SKM-1 (cell line): ENCODE data around the gene DUSP22.
"Not testable (repeated sequence)": the region's sequence is repeated elsewhere in the genome, so short reads cannot be mapped to it uniquely, and the experiment has no call there.

Source experiments
- DNase-seq: peaks from one replicate; lab custom pipeline; 2025; ENCODE audit not compliant: unreplicated experiment; lab: John Stamatoyannopoulos, UW

The DUSP22 gene

DNA sequence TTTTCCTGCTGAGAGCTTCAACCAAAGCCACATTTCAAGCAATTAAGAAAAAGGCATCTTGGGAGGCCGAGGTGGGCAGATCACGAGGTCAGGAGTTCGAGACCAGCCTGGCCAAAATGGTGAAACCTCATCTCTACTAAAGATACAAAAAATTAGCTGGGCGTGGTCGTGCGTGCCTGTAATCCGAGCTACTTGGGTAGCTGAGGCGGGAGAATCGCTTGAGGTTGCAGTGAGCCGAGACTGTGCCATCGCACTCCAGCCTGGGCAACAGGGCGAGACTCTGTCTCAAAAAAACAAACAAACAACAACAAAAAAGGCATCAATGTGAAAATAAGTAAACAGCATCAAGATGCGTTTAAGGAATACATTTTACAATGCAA is 85.3 kb downstream of the DUSP22 start:
- DNase-seq, result not testable (repeated sequence)

DNA sequence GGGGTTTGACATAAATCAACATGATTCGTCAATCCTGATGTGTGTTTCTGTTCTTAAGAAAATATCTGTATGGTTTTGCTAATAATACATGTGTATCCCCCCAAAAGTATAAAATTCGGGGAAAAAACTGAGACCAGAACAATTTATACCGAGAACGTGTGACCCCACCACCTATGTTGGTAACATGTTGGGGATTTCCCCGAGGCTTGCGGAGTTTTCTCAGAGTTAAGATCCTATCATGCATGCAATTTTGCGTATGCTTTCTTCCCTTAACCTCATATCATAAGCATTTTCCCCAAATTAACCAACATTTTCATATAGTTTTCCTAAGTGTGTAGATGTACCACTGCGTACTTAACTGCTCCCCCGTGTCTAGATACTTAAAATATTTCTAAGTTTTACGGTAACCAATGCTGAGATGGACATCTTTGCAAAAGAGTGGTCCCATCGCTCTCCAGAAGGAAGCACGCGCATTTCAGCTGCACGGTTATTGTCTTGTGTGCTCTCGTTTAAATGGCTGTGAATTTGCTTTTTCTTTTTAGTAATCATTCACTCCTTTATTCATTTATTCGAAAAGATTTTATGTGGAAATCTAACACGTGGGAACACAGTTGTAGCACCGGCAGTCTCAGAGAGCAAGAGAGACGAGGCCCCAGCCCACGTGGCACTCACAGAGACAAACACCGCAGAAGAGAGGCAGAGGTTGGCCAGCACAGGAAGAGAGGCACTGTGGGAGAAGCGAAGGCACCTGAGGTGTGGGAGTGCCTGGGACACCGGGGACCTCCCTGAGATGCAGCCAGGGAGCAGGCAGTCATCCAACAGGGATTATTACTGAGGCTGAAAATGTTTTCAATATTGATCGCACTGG is 86.0 kb downstream of the DUSP22 start:
- no peak for DNase-seq

DNA sequence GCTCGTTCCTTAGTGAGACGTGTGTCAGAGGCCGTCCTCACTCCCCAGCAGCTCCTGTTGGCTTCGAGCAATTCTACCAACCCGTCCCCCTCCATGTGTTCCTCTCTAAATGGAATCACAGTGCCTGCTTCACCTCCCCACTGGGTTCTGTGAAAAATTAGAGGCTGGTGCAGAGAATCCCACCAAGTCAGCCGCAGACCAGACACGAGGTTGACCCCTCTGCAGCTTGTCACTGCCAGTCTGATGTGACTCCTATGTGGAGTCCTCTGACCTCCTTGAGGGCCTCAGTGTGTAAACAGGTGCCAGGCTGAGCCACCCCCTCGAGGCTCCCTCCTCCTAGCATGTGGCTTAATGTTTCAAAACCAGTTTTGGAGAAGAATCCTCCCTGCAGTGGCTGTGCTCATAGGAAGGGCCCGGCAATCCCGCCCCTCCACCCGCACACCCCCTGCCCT is 86.7 kb downstream of the DUSP22 start:
- DNase-seq, result no peak

DNA sequence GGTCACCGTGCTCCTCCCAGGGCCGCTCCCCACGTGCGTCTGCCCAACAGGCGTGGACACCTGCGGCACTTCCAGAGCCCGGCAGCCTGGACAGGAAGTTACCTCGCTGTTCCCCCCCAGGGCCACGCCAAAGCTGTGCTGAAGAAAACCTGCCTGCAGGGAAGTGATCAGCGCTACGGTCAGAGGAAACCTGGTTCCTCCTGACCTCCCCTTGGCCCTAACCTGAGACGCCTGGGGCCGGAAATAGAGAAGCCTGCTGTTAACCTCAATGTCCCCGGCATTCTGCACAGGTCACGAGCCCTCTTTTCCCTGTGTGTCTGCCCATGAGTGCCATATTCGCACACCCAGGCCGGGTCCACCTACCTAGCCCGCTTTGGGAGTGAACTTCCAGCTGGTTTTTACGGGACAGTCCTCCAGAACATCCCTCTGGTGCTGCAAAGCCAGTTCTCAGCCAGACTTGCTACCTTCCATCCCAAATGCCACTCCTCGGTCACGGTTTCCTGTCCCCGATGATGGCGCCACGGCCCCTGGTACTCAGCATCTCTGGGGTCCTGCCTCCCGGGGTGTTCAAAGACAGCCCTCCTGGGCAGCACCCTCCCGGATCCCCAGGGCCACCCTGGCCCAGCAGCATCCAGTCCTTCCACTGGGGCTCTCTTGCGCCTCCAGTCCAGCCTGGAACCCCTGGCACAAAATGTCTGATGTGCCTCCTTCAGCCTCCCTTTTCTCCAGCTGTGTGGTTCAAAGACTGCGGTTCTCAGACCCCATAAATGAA is 87.3 kb downstream of the DUSP22 start:
- DNase-seq, result no peak

DNA sequence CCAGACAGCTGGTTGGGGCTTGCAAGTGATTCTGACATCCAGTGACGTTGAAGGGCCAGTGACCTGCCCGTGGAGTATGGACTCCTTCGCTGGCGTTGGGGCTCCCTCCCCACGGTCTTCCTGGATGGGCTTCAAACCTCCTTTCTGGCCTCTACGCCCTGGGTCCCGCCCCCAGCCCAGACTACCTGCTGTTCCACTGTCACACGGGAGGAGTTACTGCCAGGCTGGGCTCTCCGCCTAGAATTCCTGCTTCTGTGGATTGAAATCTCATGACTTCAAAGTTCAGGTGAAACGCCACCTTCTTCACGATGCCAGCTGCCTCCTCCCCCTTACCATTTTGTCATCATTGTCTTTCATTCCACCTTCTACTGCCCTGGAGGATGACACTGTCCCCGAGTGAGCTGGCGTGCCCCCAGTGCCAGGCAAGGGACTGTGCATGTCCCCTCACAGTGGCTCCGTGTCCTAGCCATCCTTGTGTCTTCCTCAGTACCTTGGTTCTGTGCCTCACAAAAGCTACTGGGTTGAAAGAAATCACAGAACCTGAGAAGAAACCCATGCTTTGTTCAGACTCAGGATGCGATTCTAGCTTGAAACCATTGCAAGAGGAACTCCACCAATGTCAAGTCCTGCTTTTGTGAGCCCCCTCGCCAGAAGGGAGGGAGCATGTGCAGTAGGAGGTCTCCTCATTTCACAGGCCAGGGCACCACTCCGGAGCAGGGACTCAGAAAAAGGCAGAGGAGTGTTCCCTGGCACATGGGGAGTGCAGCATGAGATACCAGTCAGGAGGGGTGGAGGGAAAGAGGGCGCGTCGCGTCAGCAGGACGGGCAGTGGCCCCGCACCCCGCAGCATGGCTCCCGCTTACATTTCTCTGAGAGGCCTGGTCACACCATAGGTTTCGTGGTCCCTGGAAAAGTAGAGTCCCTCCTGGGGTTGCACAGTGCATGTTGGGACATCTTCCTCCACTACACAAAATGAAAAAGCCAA is 88.2 kb downstream of the DUSP22 start:
- no peak for DNase-seq

DNA sequence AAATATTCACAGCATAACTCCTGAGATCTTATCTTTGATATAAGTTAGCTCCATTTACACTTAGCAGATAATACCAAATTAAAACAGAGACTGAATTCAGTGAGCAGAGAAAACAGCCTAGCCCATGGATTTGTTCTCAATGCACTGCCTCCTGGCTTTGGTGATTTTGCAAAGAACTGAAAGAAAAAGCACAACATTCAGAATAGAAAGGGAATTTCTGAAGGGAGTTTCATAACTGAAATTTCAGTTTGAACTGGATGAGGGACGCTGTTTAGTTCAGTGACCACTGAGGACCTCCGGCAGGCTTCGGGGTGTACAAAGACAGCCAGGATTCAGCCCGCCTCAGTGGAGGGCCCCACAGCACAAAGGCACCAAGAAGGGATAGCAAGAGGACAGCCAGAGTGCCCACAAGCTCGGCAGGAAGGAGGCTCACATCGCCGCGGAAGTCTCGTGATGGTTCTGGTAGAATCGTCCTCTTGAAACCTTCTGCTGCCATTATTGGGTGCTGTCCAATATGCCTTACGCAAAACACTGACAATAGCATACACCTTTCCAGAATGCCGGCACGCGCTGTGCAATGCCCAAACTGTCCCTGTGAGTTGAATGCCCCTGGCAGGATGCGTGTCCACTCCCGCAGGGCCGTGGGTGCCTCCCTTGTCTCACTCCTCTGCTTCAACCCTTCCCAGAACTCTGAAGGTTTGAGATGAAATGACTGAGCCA is 89.6 kb downstream of the DUSP22 start:
- DNase-seq, result no peak

DNA sequence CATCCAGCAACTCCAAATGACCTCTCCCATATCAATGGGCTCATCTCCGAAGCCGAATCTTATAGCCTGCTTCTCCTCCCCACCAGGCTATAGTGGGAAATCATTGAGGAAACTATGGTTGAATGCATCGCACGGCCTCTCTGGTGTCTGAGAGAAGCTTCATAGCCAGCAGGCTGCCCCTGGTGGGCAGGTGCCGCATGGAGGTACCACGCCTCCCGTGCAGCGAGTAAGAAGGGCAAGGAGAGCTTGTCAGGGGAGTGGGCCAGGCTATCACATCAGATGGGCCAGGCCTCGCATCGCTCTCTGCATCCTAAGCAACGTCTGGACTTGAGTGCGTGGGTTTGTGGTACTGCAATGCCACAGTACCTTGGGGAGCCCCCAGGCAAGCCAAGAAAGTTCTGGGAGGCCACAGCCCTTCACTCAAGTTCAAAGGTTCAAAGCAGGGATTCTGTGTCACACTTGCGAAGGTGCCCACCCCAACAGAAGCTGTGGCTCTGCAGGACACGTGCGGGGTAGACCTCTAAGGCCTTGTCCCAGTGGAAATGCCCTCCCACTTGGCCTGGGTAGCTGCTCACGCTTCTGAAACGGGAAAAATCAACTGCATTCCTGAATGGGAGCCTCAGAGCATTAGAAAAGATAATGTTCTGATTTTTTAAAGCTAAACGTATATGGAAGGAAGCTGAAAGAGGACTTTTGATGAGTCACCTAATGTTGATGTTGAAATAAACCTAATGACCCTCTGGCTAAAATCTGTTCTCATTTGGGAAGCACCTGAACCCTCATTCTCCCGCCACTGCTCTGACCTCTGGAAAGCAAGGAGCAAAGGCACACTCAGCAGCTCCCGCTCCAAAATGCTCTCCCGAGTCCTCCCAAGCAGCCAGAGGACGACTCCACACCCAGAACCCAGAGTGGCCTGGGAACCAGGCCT is 90.9 kb downstream of the DUSP22 start:
- no peak for DNase-seq

DNA sequence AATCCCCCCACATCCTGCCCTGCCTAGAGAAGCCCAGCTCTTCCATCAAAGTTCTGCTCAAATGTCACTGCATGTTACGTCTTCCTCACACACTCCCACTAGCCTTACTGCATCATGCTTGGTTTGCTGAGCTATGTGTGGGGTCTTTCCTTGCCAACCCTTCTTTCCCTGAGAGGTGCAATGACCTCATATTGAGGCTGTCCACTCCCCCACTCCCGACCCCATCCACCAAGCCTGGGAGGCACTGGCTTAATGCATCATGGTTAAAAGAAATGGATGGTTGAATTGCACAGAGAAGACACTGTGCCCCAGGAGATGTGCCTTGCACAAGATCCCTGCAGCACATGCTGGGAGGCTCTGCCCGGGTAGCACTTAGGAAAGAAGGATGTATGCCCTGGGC is 91.6 kb downstream of the DUSP22 start:
- no peak for DNase-seq

DNA sequence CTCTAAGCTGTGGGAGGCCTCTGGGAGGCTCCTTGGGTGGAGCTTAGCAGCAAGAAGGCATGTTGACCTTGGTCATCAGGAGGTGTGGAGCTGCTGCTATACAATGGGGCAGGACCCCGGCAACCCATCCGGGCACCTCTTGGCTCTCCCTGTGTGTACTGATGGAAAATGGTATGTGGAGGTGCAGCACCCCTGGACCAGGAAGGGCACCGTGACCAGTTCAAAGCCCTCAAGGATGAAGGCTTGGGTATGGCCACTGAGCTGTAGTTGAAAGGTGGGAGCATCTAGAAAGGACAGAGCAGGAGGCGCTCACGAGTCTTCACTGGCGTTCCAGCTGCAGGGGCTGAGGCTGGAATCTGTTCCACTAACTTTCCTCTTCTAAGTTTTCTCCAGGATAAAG is 92.6 kb downstream of the DUSP22 start:
- DNase-seq, result no peak

DNA sequence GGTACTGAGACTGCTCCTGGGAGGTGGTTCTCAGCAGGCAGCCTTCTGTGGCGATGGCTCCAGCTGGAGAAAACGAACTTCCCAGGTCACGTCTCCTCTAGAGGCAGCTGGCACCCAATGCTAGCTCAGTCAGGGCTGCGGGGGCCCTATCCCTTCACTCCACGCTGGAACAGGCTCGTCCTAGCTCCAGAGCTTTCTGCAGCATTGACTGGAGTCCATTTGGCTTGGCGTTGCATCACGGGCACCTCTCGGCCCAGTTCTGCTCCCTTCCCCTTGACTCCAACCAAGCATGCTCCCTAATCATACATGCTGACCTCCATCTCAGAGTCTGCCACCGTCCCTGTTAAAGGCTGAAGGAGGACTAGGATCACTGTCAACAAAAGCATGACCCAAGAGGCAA is 93.3 kb downstream of the DUSP22 start:
- DNase-seq, result no peak

DNA sequence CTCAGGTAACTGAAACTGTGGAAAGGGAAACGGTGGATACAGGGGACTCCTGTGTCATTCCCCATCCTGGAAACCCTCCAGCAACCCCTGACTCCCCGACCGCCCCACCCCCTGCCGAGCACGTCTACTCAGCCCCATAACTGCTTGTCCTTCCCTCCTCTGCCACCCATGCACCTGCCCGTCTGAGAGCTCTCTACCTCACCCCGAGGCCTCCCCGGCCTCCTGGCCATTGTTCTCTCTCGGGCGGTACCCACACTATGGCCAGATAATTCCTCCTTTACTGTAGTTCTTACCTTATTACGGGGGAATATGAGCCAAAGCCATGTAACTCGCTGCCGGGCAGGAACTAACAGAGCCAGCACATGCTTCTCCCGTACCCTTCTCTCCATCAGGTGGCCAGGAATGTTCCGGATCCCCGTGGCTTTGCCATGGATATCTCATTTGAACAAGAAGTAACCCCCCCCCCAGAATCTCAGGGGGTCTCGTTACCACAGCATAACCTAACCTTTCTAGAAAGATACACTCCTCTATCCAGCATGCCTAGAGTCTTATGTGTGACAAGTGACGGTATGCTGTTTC is 94.5 kb downstream of the DUSP22 start:
- DNase-seq, result no peak

DNA sequence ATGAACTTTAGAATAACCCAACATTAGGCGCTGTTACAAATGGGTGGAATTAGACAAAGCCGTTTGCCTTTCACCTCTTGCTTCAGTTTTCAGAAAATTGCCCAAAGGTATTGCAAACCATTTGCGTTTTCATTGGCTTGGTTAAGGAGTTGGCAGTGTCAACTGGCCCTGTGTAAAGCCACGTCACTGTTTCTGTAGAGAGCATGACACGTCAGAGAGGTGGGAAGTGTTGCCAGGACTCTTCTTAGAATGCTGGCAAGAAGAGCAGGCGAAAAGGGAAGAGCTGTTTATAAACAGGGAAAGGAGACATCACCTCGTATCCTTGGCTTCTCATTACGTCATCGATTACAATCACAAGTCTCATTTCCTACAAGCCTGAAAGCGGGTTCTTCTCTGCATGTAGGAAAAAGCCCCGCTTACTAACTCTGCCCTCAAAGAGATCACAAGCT is 95.0 kb downstream of the DUSP22 start:
- no peak for DNase-seq

DNA sequence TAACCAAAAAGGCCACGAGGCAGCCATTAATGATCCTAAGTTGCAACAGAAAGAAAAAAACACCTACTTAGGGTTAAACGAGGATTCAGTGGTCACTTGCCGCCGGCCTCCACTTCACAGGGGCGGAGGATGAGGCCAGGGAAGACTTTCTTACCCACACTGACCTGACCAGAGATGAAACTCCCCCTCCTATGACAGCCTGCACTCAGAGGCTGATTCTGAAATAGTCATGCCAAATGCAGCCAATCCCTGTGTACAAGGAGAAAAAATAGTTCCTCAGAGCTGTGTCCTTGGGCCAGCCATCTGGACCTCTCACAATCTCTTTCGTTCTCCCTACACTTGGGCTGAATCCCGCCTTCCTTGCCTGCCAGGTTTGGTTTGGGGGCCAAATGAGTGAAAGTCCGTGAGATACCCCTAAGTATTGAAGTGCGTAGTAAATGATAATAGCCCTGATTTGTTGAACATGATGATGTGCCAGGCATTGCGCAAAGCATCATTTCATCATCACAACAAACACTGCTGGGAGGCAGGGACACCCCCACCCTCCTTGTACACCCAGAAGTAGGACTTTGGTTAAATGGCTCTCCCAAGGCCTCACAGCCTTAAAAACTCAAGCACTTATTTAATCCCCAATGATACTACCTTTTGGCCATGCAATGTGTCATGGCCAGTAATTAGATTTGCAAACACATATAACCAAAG is 96.1 kb downstream of the DUSP22 start:
- no peak for DNase-seq

DNA sequence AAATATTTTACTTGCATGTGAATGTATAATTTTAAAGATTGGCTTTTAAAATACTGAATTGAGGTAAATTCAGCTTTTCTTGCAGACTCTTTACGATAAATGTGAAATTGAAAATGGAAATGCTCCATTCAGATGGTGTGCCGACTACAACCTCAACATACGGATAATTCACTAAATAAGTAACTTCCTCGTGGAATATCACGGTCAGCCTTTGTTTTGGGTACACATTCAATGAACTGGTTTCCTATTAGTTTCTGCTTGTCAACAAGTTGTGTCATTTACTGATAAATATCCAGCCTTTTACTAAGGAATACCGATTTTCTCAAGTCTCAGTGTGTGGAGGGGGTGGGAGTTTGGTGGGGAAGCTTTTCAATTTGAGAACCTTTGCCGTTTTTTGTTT is 96.9 kb downstream of the DUSP22 start:
- no peak for DNase-seq

DNA sequence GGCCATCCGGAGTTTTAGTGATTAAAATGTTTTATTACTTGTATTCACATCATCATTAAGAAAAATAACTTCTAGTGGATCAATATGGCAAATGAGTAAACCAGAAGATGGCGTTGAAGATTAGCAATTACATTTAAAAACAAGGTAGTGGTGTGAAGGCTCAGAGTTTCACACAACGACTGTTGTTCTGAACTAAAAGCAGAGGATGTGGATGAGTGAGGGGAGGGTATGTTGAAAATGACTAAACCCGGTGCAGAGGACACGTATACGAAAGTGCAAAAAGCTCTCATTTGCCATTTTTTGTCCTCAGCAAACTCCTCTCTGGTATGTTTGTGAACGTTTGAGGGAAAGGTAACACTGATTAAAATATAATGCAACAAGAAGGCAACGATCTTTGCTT is 97.3 kb downstream of the DUSP22 start:
- no peak for DNase-seq

DNA sequence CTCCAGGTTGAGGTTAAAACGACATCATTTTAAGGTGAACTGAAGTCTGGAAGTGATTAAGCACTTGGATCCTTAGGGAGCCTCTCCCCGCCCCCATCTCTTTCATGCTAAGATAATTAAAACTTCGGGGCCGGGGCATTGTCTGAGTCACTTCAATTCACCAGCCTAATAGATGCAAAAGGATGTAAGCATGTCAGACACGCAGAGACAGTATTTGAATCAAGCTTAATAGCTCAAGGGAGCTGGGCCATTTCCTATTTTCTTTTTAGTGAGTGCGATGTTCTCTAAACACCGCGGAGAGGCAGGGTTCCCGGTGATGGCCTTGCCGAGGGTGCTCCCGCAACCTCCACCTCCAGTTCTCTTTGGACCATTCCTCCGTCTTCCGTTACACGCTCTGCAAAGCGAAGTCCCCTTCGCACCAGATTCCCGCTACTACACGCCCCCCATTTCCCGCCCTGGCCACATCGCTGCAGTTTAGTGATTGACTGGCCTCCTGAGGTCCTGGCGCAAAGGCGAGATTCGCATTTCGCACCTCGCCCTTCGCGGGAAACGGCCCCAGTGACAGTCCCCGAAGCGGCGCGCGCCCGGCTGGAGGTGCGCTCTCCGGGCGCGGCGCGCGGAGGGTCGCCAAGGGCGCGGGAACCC is 98.7 kb downstream of the DUSP22 start:
- DNase-seq, result no peak

DNA sequence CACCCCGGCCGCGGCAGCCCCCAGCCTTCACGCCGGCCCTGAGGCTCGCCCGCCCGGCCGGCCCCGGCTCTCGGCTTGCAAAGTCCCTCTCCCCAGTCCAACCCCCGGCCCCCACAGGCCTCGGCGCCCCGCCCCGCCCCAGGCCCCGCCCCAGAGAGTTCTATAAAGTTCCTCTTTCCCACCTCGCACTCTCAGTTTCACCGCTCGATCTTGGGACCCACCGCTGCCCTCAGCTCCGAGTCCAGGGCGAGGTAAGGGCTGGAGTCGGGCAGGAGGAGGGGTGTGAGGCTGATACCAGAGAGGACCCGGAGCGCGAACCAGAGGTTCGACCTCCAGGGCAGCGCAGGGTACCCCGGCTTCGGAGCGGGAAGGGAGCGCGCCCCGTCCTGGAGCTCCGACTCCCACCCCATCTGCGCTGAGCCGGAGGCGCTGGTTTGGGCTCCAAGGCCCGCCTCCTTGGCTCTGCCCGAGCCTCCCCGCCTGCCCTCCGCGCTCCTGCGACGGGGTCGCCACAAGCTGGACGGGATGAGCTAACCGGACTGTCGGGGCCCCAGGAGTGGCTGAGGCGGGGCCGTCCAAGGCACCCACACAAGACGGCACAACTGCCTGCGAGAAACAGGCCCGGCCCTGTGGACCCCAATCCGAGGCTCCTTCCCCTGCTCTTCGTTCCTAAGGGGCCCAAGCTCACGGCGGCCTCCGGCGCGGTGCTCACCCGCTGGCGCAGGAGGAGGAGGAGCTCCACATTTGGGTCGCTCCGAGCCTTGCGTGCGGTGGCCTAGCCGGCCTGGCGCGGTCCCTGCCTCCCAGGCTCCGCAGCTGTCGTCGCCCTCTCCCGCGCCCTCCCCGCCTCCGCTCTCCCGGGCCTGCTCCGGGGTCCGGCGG is 99.5 kb downstream of the DUSP22 start, which contains the start of gene IRF4:
IRF4 (plus strand) TSS at position 194 of the 882 bp plus-strand sequence. CDS start 1,401 bp downstream, outside the sequence.
- no peak for DNase-seq
